WTC11 (cell line): Measurements from ENCODE around the gene NRSN2. TPM values are rescaled to one million over a fixed set of nuclear protein-coding genes. Genes with fewer than 3 reads are reported as not detected.

Source experiments
- ATAC-seq: fragments of 200-7000 bp; cut with Tn5 transposase; 2 replicates; pipeline ENCODE4 v1.10.0; 2021; ENCODE audit warnings: mild to moderate bottlenecking, moderate library complexity
- CTCF ChIA-PET: fragments of 300-600 bp; sonication (Branson Sonifier 250); formaldehyde crosslinking; loops from one replicate; lab custom pipeline; 2021; ENCODE audit warnings: antibody characterized with exemption; lab: Charles Lee
- POLR2A ChIA-PET: fragments of 350-600 bp; sonication (Branson Sonifier 250); formaldehyde crosslinking; loops from one replicate; lab custom pipeline; 2021; ENCODE audit warnings: antibody characterized with exemption; lab: Charles Lee
- DNase-seq: peaks from one replicate; pipeline ENCODE4 v3.0.0; 2021; ENCODE audit warnings: low spot score
- H3K27ac Mint-ChIP-seq: 2 replicates; pipeline ENCODE4 v1.8.0; 2021; ENCODE audit warnings: mixed read lengths
- H3K27me3 Mint-ChIP-seq: 2 replicates; pipeline ENCODE4 v1.8.0; 2021; ENCODE audit warnings: low read depth, mild to moderate bottlenecking, moderate library complexity, mixed read lengths
- H3K36me3 Mint-ChIP-seq: 2 replicates; pipeline ENCODE4 v1.8.0; 2021; ENCODE audit warnings: mixed read lengths
- H3K4me1 Mint-ChIP-seq: 2 replicates; pipeline ENCODE4 v1.8.0; 2022; ENCODE audit warnings: mixed read lengths
- H3K4me3 Mint-ChIP-seq: 2 replicates; pipeline ENCODE4 v1.8.0; 2021; ENCODE audit warnings: mild to moderate bottlenecking, moderate library complexity, mixed read lengths
- H3K9me3 Mint-ChIP-seq: 2 replicates; pipeline ENCODE4 v1.8.0; 2021; ENCODE audit warnings: mixed read lengths
- CREB1 ChIP-seq: sonication (generic); formaldehyde crosslinking; IDR thresholded peaks from 2 replicates; pipeline ENCODE4 v1.8.0; 2023; ENCODE audit warnings: mild to moderate bottlenecking, missing genetic modification reagents
- ESRRA ChIP-seq: sonication (generic); formaldehyde crosslinking; IDR thresholded peaks from 2 replicates; pipeline ENCODE4 v1.8.1; 2022; ENCODE audit warnings: mild to moderate bottlenecking, missing genetic modification reagents, borderline replicate concordance
- FOXJ3 ChIP-seq: sonication (generic); formaldehyde crosslinking; IDR thresholded peaks from 2 replicates; pipeline ENCODE4 v1.9.0; 2021; ENCODE audit warnings: missing genetic modification reagents, mild to moderate bottlenecking, borderline replicate concordance
- FOXK1 ChIP-seq: sonication (generic); formaldehyde crosslinking; IDR thresholded peaks from 2 replicates; pipeline ENCODE4 v1.8.0; 2022; ENCODE audit warnings: mild to moderate bottlenecking, moderate library complexity, missing genetic modification reagents
- PRDM15 ChIP-seq: sonication (generic); formaldehyde crosslinking; IDR thresholded peaks from 2 replicates; pipeline ENCODE4 v1.8.0; 2022; ENCODE audit warnings: missing genetic modification reagents
- TEAD1 ChIP-seq: sonication (generic); formaldehyde crosslinking; IDR thresholded peaks from 2 replicates; pipeline ENCODE4 v1.8.0; 2022; ENCODE audit warnings: mild to moderate bottlenecking, missing genetic modification reagents
- USF2 ChIP-seq: sonication (generic); formaldehyde crosslinking; IDR thresholded peaks from 2 replicates; pipeline ENCODE4 v1.8.1; 2023; ENCODE audit warnings: mild to moderate bottlenecking, missing genetic modification reagents, moderate library complexity
- ZBTB21 ChIP-seq: sonication (generic); formaldehyde crosslinking; IDR thresholded peaks from 2 replicates; pipeline ENCODE4 v1.8.1; 2023; ENCODE audit warnings: mild to moderate bottlenecking, missing genetic modification reagents, borderline replicate concordance
- ZBTB43 ChIP-seq: sonication (generic); formaldehyde crosslinking; IDR thresholded peaks from 2 replicates; pipeline ENCODE4 v1.8.1; 2023; ENCODE audit warnings: mild to moderate bottlenecking, missing genetic modification reagents
- total RNA-seq: library from RNA; stranded (reverse); gene quantifications from 3 replicates; pipeline ENCODE4 v1.2.3, GENCODE V29; 2021
- TF ChIP-seq, protein P1 (sequence below): sonication (generic); formaldehyde crosslinking; IDR thresholded peaks from 2 replicates; pipeline ENCODE4 v1.8.0; 2022; ENCODE audit warnings: mild to moderate bottlenecking, missing genetic modification reagents
- TF ChIP-seq, protein P2 (sequence below): fragments of 250-450 bp; sonication (Bioruptor Pico); IDR thresholded peaks from 2 replicates; pipeline ENCODE4 v1.8.0; 2021; ENCODE audit warnings: mild to moderate bottlenecking
- TF ChIP-seq, protein P3 (sequence below): fragments of 250-450 bp; sonication (Bioruptor Pico); IDR thresholded peaks from 2 replicates; pipeline ENCODE4 v2.1.2; 2022; ENCODE audit warnings: mild to moderate bottlenecking, moderate library complexity
- TF ChIP-seq, protein P4 (sequence below): fragments of 250-450 bp; sonication (Bioruptor Pico); conservative IDR thresholded peaks from 2 replicates; pipeline ENCODE4 v1.9.0; 2021; ENCODE audit warnings: mild to moderate bottlenecking
- TF ChIP-seq, protein P5 (sequence below): fragments of 250-450 bp; sonication (Bioruptor Pico); IDR thresholded peaks from 2 replicates; pipeline ENCODE4 v1.9.0; 2021; ENCODE audit warnings: moderate library complexity, mild to moderate bottlenecking, inconsistent platforms, borderline replicate concordance
- TF ChIP-seq, protein P6 (sequence below): sonication (generic); formaldehyde crosslinking; IDR thresholded peaks from 2 replicates; pipeline ENCODE4 v1.8.0; 2023; ENCODE audit warnings: mild to moderate bottlenecking, missing genetic modification reagents

NRSN2 gene
- total RNA-seq, 1 experiment from 2014 or later = 23.0 TPM

DNA sequence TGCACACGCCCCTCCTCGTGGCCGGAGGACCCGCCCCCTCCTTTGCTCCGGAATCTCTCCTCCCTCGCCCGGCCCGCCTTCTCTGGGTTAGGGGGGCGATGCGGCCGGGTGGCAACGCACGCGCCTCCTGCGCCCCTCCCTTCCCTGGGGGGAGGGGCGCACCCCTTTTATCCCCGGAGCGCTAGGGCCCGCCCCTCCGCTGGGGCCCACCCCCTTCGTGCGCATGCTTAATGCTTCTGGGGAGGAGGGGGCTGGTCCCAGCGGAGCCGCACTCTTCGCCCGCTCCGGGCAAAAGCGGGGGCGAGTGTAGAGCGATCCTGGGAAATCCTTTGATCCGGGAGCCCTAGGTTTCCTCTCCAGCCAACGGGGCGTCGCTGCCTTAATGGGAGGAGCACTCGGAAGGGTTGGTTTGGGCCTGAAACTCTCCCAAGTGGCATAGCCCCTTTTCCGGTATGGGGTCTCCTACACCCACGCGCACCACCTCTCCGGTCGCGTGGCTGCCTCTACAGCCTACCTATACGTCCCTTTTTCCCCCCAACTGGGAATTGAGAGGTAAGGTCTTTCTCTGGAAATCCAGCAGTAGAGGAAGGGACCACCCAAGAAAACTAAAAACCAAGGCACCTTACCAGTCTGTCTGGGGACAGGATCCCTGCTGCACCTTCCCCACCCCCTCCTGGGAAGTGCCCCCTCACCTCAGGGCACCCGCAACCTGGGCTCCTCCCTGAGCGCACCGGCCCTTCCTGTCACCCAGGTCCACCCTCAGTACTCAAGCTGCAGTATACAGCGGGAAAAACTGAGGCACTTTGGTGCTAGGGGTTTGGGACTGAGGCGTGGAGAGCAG is 19.5 kb upstream of the NRSN2 start (continued):
- TF ChIP-seq ZBTB21 (CRISPR knock-in tag) (no peak), TEAD1 (no peak), ZBTB43 (0 out of 2 replicates have a peak, but pooled peaks have one; percentile 26), CREB1 (no peak), PRDM15 (CRISPR knock-in tag) (no peak; the same call in 1 of the 2 replicates), FOXK1 (no peak; the same call in 1 of the 2 replicates)
- TF ChIP-seq, protein P1, sequence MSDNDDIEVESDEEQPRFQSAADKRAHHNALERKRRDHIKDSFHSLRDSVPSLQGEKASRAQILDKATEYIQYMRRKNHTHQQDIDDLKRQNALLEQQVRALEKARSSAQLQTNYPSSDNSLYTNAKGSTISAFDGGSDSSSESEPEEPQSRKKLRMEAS = peak; percentile 84
- TF ChIP-seq, protein P2, sequence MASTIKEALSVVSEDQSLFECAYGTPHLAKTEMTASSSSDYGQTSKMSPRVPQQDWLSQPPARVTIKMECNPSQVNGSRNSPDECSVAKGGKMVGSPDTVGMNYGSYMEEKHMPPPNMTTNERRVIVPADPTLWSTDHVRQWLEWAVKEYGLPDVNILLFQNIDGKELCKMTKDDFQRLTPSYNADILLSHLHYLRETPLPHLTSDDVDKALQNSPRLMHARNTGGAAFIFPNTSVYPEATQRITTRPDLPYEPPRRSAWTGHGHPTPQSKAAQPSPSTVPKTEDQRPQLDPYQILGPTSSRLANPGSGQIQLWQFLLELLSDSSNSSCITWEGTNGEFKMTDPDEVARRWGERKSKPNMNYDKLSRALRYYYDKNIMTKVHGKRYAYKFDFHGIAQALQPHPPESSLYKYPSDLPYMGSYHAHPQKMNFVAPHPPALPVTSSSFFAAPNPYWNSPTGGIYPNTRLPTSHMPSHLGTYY (CRISPR knock-in tag) = no peak

DNA sequence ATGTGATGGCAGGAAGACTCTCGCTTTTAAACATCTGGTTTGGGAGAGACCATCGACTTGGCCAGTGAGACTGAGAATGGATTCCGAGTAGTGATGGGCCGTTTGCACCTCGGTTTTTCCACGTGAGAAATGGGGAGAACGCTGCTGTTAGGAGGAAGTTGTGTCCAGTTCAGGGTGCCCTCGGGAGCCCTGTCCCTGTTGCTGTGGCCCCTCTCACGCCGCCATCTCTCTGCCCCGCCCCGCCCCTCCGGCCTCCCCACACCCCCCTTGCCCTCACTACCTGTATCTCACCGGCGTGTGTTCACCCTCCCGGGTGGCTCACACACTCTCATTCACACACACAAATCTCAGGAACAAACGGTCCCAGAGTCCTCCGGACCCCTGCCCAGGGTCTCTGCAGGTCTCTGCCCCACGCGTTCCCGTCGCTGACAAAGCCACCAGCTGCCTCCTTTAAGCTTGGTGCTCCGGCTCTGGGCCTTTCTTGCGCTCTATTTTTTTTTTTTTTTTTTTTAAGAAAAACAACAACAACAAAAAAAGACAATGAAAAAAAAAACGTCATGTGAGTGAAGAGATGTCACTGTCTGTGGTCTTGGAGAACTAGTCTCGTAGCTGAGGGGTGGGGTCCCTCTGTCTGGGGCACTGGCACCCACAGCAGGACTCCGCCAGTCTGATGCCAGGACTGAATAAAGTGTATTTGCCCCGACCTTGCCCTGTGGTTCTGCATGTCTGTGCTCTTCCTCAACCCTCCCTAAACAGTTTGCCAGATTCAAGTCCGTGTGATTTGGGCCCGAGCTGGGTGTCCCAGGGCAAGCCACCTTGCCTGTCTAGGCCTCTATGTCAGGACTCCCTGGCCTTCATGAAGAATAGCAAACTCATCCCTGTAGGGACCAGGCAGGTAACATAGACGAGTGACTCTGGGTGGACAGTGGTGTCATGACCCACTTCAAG is 18.6 kb upstream of the NRSN2 start:
- peaks cover 10% of the 10 kb centered on the region for H3K36me3 Mint-ChIP-seq
- DNase-seq (no peak), ATAC-seq (no peak)
- peak overlapping the region; percentile 87 for H3K4me3 Mint-ChIP-seq
- TF ChIP-seq, protein P3, sequence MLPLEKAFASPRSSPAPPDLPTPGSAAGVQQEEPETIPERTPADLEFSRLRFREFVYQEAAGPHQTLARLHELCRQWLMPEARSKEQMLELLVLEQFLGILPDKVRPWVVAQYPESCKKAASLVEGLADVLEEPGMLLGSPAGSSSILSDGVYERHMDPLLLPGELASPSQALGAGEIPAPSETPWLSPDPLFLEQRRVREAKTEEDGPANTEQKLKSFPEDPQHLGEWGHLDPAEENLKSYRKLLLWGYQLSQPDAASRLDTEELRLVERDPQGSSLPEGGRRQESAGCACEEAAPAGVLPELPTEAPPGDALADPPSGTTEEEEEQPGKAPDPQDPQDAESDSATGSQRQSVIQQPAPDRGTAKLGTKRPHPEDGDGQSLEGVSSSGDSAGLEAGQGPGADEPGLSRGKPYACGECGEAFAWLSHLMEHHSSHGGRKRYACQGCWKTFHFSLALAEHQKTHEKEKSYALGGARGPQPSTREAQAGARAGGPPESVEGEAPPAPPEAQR (CRISPR knock-in tag) = no peak
- TF ChIP-seq, protein P4, sequence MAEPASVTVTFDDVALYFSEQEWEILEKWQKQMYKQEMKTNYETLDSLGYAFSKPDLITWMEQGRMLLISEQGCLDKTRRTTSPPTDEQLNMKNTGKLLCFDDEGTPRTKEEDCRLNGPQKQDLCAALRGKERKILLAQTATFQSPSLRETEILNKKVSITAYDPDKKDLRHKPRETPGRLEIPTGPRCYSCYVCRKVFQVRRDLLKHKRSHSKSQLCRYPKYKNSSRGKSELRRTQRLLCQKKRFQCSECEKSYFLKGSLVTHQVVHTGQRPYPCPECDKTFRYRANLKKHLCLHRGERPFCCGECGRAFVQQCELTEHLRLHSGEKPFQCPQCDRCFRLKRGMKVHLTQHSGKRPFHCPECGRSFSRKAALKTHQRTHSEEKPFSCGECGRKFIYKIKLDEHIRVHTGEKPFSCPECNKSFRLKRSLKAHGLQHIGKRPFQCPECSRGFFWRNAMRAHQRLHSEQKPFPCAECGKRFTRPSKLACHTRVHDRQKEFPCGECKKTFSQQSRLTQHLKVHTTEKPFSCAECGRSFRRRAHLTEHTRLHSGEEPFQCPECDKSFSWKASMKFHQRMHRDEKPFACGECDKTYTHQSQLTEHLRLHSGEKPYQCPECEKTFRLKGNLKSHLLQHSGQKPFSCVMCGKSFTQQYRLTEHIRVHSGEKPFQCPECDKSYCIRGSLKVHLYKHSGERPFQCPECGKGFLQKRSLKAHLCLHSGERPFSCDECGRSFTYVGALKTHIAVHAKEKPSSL = no peak
- TF ChIP-seq ESRRA (CRISPR knock-in tag) (no peak), FOXJ3 (no peak), USF2 (CRISPR knock-in tag) (no peak)
- TF ChIP-seq, protein P5, sequence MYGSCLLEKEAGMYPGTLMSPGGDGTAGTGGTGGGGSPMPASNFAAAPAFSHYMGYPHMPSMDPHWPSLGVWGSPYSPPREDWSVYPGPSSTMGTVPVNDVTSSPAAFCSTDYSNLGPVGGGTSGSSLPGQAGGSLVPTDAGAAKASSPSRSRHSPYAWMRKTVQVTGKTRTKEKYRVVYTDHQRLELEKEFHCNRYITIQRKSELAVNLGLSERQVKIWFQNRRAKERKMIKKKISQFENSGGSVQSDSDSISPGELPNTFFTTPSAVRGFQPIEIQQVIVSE = no peak
- TF ChIP-seq, protein P6, sequence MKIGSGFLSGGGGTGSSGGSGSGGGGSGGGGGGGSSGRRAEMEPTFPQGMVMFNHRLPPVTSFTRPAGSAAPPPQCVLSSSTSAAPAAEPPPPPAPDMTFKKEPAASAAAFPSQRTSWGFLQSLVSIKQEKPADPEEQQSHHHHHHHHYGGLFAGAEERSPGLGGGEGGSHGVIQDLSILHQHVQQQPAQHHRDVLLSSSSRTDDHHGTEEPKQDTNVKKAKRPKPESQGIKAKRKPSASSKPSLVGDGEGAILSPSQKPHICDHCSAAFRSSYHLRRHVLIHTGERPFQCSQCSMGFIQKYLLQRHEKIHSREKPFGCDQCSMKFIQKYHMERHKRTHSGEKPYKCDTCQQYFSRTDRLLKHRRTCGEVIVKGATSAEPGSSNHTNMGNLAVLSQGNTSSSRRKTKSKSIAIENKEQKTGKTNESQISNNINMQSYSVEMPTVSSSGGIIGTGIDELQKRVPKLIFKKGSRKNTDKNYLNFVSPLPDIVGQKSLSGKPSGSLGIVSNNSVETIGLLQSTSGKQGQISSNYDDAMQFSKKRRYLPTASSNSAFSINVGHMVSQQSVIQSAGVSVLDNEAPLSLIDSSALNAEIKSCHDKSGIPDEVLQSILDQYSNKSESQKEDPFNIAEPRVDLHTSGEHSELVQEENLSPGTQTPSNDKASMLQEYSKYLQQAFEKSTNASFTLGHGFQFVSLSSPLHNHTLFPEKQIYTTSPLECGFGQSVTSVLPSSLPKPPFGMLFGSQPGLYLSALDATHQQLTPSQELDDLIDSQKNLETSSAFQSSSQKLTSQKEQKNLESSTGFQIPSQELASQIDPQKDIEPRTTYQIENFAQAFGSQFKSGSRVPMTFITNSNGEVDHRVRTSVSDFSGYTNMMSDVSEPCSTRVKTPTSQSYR (CRISPR knock-in tag) = no peak
- no peaks in the 10 kb centered on the region for H3K9me3 Mint-ChIP-seq
- 0 out of 2 replicates have a peak overlapping the region, but pooled peaks have one; percentile 48 for H3K27ac Mint-ChIP-seq
- H3K4me1 Mint-ChIP-seq = peaks cover 39% of the 10 kb centered on the region
- H3K27me3 Mint-ChIP-seq = peaks cover 13% of the 10 kb centered on the region
- ChIA-PET CTCF (interaction anchor here (0.6 to 3.2 kb wide), 4 partner anchors 20 to 60 kb away, joined by 3 to 42 read pairs (median 17); no protein-coding TSS in a partner anchor), POLR2A (interaction anchor here (1.4 kb wide), 1 partner anchor 19 kb away, joined by 4 read pairs; no protein-coding TSS in a partner anchor)
